ENCODE results near the gene MYO1D.

The MYO1D gene

DNA sequence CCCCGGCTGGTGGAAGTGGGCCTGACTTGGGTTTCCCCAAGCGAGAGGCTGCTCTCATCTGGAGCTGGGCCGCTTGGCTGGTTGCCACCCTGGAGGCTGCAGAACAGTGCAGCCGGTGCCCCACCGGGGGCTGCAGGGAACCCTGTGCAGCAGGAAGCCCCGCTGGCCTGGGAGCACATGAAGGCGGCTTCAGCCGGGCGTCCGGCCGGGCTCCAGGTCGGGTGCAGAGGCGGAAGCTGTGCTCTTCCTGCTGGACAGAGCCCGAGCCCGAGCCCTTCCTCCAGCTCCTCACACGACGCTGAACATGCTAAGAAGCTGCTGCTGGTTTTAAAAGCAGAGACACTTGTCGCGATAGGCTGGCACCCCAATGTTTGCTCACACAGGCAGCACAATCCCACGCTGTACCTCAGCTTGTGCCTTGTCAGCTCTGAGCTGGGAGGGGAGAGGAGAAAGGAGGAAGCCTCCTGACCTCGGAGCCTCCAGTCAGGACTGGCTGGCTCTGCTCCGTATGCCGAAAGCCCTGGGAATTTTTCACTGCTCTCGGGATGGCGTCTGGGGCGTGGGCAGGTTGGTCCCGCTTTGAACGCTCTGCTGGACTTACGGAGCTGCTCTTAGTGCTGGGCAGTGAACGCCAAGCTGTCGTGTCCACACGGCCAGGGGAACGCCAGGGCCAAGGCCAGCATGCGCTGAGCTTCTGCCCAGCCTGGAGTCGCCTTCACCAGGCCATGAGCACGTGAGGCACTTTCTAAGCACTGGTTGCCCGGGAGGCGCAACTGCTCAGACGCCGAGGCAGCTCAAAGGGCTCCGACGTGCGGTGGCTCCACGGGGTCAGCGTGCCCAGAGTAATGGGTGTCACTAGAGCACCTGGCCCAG, 381.3 kb downstream of the MYO1D start:
- DNase-seq (ENCODE audit: low read depth): no peak
- no peak overlapping the region for H3K4me3 ChIP-seq (ENCODE audit: low read depth, low read length)
- TF ChIP-seq CTCF (IDR thresholded peaks at IDR 0.05; ENCODE audit: low read depth, low read length, missing control alignments): no peak

DNA sequence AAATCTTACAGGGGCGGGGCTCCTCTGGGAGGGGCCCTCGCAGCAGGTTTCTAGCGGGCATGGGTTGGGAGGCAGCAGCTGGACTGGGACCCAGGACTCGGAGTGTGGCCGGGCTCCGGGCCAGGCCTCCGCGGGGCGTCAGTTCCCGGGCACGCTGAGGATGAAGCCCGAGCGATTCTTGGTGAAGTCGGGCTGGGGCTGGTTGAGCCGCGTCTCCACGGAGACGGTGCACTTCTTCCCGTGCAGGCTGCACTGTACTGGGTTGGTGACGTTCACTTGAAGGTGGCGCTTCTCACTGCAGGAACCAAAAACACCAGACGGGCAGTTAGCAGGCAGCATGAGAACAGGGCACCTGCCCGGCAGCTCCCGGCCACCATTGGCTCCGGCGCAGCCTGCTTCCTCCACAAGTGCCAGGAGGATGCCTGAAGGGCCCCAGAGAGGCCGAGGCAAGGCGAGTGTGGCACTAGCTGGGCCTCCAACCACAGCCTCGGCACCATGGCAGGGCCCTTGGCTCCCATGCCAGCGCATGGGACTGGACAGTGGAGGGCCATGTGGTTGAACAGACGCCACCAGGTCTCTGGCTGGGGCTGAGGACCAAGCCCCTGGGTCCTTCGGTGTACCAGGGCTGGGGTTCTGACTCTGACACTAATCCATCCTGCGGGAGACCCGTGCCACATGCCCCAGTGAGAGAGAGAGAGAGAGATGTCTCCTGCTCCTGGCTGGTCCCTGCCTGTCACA, 382.1 kb downstream of the MYO1D start:
- no peak for TF ChIP-seq CTCF (IDR thresholded peaks at IDR 0.05; ENCODE audit: low read depth, low read length, missing control alignments)
- DNase-seq (ENCODE audit: low read depth): no peak
- no peak overlapping the region for H3K4me3 ChIP-seq (ENCODE audit: low read depth, low read length)

GRCh38 chr17:32493976-32494513, 382.9 kb downstream of the MYO1D start:
- TF ChIP-seq CTCF (IDR thresholded peaks at IDR 0.05; ENCODE audit: low read depth, low read length, missing control alignments): no peak
- H3K4me3 ChIP-seq (ENCODE audit: low read depth, low read length): no peak overlapping the region

DNA sequence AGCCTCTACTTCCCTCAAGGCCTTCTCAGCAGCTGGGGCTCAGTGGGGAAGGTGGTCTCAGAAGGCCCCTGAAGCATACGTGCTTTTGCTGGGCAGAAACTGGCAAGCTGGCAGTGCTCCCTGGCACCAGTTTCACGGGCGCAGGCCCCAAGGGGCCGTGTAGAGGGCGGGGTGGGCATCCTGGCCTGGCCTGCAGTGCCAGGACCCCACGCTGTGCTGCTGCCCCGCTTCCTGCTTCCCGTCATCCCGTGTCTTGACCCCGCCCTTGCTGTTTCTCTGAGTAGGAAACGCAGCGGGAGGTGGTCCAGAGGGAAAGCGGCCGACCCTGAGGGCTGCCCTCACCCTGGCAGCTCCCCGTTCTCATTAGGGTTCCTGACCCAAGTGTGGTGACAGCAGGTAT, 383.4 kb downstream of the MYO1D start:
- no peak for DNase-seq (ENCODE audit: low read depth)
- no peak for TF ChIP-seq CTCF (IDR thresholded peaks at IDR 0.05; ENCODE audit: low read depth, low read length, missing control alignments)

More at GRCh38 chr17:32493976-32494513, 382.9 kb downstream of the MYO1D start:
- DNase-seq (ENCODE audit: low read depth): no peak

DNA sequence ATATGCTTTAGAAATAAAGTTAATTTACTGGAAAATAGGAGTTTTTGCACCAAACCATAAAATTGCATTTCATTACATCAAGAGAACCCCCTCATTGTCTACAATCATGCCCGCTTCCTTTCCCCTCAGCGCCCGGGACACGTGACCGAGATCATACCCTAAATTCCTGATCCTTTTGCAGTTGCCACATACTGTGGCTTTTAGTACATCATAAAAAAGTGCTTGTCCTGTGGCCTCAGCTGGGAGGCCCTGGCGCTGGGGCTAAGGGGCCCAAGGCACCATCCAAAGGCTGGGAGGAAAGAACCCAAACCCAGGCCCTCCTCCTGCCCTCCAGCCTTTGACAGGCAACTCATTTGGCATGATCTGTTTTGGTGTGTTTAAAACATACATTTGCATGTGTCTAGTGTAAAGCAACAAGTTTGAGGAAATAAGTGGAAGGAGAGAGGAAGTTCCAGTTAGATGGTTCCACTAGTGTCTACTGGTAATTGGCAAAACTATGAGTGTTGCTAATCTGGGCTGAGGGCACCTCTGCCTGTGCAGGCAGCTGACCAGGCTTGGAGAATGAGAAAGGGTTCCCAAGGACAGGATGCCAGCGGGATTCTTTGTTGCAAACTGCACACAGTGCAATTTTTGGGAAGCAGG, 384.2 kb downstream of the MYO1D start:
- DNase-seq (ENCODE audit: low read depth): no peak
- TF ChIP-seq CTCF (IDR thresholded peaks at IDR 0.05; ENCODE audit: low read depth, low read length, missing control alignments): no peak
- no peak overlapping the region for H3K4me3 ChIP-seq (ENCODE audit: low read depth, low read length)

More for the DNA sequence above, 383.4 kb downstream of the MYO1D start:
- no peak overlapping the region for H3K4me3 ChIP-seq (ENCODE audit: low read depth, low read length)

DNA sequence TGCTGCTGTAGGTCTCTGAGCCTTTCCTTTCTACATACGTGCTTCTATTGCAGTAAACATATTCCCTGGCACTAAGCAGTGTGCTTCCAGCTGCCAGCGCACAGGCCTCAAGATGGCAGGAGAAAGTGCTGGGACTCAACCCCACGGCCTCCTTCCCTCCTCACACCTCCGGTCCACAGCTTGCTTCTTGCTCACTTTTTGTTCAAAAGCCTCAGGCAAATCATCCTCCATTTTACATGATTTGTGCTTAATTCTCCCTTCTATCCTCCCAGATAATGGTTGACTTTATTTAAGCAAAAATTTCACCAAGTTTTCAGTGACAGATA, 384.7 kb downstream of the MYO1D start:
- DNase-seq (ENCODE audit: low read depth): no peak

More for the DNA sequence above, 384.7 kb downstream of the MYO1D start:
- H3K4me3 ChIP-seq (ENCODE audit: low read depth, low read length): peak overlapping the region; percentile 94; the same call in 1 of the 2 replicates
- TF ChIP-seq CTCF (IDR thresholded peaks at IDR 0.05; ENCODE audit: low read depth, low read length, missing control alignments): no peak

Data from GM12864 (cell line).